Right atrium auricular region (tissue), 2 donors: ENCODE data around the gene NR2F1-AS1. TPM values are rescaled to one million over a fixed set of nuclear protein-coding genes. Genes with fewer than 3 reads are reported as not detected.

Experiments
- DNase-seq: peaks from one replicate; pipeline ENCODE4 v3.0.0-alpha.2; 2019; ENCODE audit warnings: low spot score
- H3K27ac ChIP-seq, 2 donors: fragments of 200-600 bp; sonication (generic); 1 replicate in 1 of 2; 2 replicates in 1 of 2; pipeline ENCODE4 v1.5.1; 2016 to 2019
- H3K27me3 ChIP-seq, 2 donors: fragments of 200-600 bp; sonication (generic); one replicate each; pipeline versions ENCODE4 v1.5.1 to v1.6.0; 2017 to 2019
- H3K36me3 ChIP-seq: fragments of 200-600 bp; sonication (generic); one replicate; pipeline ENCODE4 v1.5.1; 2016
- H3K4me1 ChIP-seq, 2 donors: fragments of 200-600 bp; sonication (generic); one replicate each; pipeline versions ENCODE4 v1.5.1 to v1.6.0; 2017 to 2019
- H3K4me3 ChIP-seq, 2 donors: fragments of 200-600 bp; sonication (generic); 1 replicate in 1 of 2; 2 replicates in 1 of 2; pipeline ENCODE4 v1.5.1; 2017 to 2019; ENCODE audit warnings: mild to moderate bottlenecking in 1 of 2, moderate library complexity in 1 of 2
- H3K9me3 ChIP-seq, 2 donors: fragments of 200-600 bp; sonication (generic); one replicate each; pipeline ENCODE4 v1.5.1; 2019
- CTCF ChIP-seq, 2 donors: fragments of 200-600 bp; sonication (generic); IDR thresholded peaks; one replicate each; pipeline ENCODE4 v1.5.1; 2019; ENCODE audit warnings: antibody characterized with exemption in 2 of 2
- total RNA-seq, 2 donors: library from RNA; depleted of rRNA; stranded (reverse); fragments of >200 nt; gene quantifications; one replicate each; pipeline ENCODE4 v1.1.0, GENCODE V29; 2016

NR2F1-AS1 gene
- total RNA-seq, 2 donors from 2014 or later = 7.1 to 11.0 TPM

- no peak for DNase-seq
- Histone ChIP-seq H3K36me3 (no peaks in the 10 kb centered on the region), H3K9me3 (no peaks in the 10 kb centered on the region), H3K27me3 (no peaks in the 10 kb centered on the region), H3K4me1 (peaks cover 0 to 21% of the 10 kb centered on the region in 2 donors), H3K4me3 (peak overlapping the region; percentile 66 to 72), H3K27ac (peak overlapping the region; percentile 86 to 89)
- peak in 1 of 2 donors; percentile 39 for TF ChIP-seq CTCF (IDR thresholded peaks at IDR 0.05)
Observed at GRCh38 chr5:93620487-93621326, 39.7 kb upstream of the NR2F1-AS1 start.

GRCh38 chr5:93616538-93617174 is 35.6 kb upstream of the NR2F1-AS1 start:
- no peaks in the 10 kb centered on the region for H3K9me3 ChIP-seq
- no peak overlapping the region for H3K27ac ChIP-seq
- H3K4me3 ChIP-seq = no peak overlapping the region
- no peaks in the 10 kb centered on the region for H3K36me3 ChIP-seq
- no peak for DNase-seq
- peaks cover 0 to 15% of the 10 kb centered on the region in 2 donors for H3K4me1 ChIP-seq
- H3K27me3 ChIP-seq = no peaks in the 10 kb centered on the region
- no peak for TF ChIP-seq CTCF (IDR thresholded peaks at IDR 0.05)

- DNase-seq = no peak
- Histone ChIP-seq H3K27ac (no peak overlapping the region), H3K27me3 (peaks cover 6 to 11% of the 10 kb centered on the region in 2 donors), H3K36me3 (no peaks in the 10 kb centered on the region), H3K4me1 (peaks cover 0 to 9% of the 10 kb centered on the region in 2 donors), H3K9me3 (no peaks in the 10 kb centered on the region), H3K4me3 (no peak overlapping the region)
- no peak for TF ChIP-seq CTCF (IDR thresholded peaks at IDR 0.05)
Observed at GRCh38 chr5:93612855-93613243, 31.8 kb upstream of the NR2F1-AS1 start.

GRCh38 chr5:93611976-93612854 is 31.2 kb upstream of the NR2F1-AS1 start:
- Histone ChIP-seq H3K27ac (peak overlapping the region in 1 of 2 donors; percentile 9), H3K36me3 (no peaks in the 10 kb centered on the region), H3K27me3 (peaks cover 6 to 11% of the 10 kb centered on the region in 2 donors), H3K9me3 (no peaks in the 10 kb centered on the region), H3K4me1 (peaks cover 0 to 15% of the 10 kb centered on the region in 2 donors), H3K4me3 (peak overlapping the region; percentile 29 to 39)
- no peak for TF ChIP-seq CTCF (IDR thresholded peaks at IDR 0.05)
- no peak for DNase-seq

GRCh38 chr5:93611273-93611975 is 30.4 kb upstream of the NR2F1-AS1 start:
- Histone ChIP-seq H3K36me3 (no peaks in the 10 kb centered on the region), H3K4me3 (peak overlapping the region; percentile 29 to 39), H3K9me3 (no peaks in the 10 kb centered on the region), H3K4me1 (peaks cover 0 to 17% of the 10 kb centered on the region in 2 donors), H3K27ac (peak overlapping the region in 1 of 2 donors; percentile 9), H3K27me3 (peaks cover 6 to 11% of the 10 kb centered on the region in 2 donors)
- no peak for TF ChIP-seq CTCF (IDR thresholded peaks at IDR 0.05)
- no peak for DNase-seq
